Esophagus muscularis mucosa (tissue), 4 donors: Measurements from ENCODE around the gene HAPLN1. TPM values are rescaled to one million over a fixed set of nuclear protein-coding genes. Genes with fewer than 3 reads are reported as not detected.

Source experiments
- DNase-seq: peaks from one replicate; pipeline ENCODE4 v3.0.0-alpha.2; 2017; ENCODE audit errors: extremely low spot score
- H3K27ac ChIP-seq, 4 donors: fragments of 200-600 bp; sonication (generic); replicated peaks in 1 of 4; 1 replicate in 3 of 4; 2 replicates in 1 of 4; pipeline ENCODE4 v1.5.1; 2016 to 2019; ENCODE audit warnings: mild to moderate bottlenecking in 1 of 4
- H3K27me3 ChIP-seq, 4 donors: fragments of 200-600 bp; sonication (generic); one replicate each; pipeline versions ENCODE4 v1.5.1 to v1.6.0; 2016 to 2019
- H3K36me3 ChIP-seq, 4 donors: fragments of 200-600 bp; sonication (generic); one replicate each; pipeline ENCODE4 v1.5.1; 2016 to 2019
- H3K4me1 ChIP-seq, 4 donors: fragments of 200-600 bp; sonication (generic); one replicate each; pipeline ENCODE4 v1.5.1; 2016 to 2019
- H3K4me3 ChIP-seq, 4 donors: fragments of 200-600 bp; sonication (generic); 1 replicate in 2 of 4; 2 replicates in 2 of 4; pipeline ENCODE4 v1.5.1; 2016 to 2019; ENCODE audit warnings: mild to moderate bottlenecking in 4 of 4, moderate library complexity in 1 of 4
- H3K9me3 ChIP-seq, 4 donors: fragments of 200-600 bp; sonication (generic); 1 replicate in 3 of 4; 2 replicates in 1 of 4; pipeline ENCODE4 v1.5.1; 2016 to 2019
- CTCF ChIP-seq, 3 experiments: fragments of 200-600 bp in 2 of 3; fragments of 450-650 bp in 1 of 3; sonication (generic) in 2 of 3; IDR thresholded peaks; one replicate each; pipeline ENCODE4 v1.5.1; 2017 to 2019; ENCODE audit warnings: antibody characterized with exemption in 3 of 3, mild to moderate bottlenecking in 2 of 3, moderate library complexity in 1 of 3
- EP300 ChIP-seq: sonication (generic); formaldehyde crosslinking; IDR thresholded peaks from one replicate; pipeline ENCODE4 v1.6.1; 2017; ENCODE audit warnings: antibody characterized with exemption
- POLR2A ChIP-seq: fragments of 450-650 bp; IDR thresholded peaks from one replicate; pipeline ENCODE4 v1.6.1; 2017; ENCODE audit warnings: antibody characterized with exemption, moderate library complexity, mild to moderate bottlenecking, low read depth
- POLR2AphosphoS5 ChIP-seq, 2 donors: sonication (generic); formaldehyde crosslinking; IDR thresholded peaks; one replicate each; pipeline ENCODE4 v1.6.1; 2017; ENCODE audit warnings: antibody characterized with exemption in 2 of 2
- WGBS: methylation state at CpG from one replicate; pipeline ENCODE4 v1.1.5; 2018; 5-methylcytosine and 5-hydroxymethylcytosine counted together
- intact Hi-C: fragments of 100-400 bp; cut with DNase I; formaldehyde crosslinking; loops from one replicate; pipeline ENCODE4 v1.15.1; 2023
- small RNA-seq, 3 donors: library from RNA; depleted of rRNA; stranded (forward); fragments of <200 nt; gene quantifications; one replicate each; pipeline ENCODE3, GENCODE V24; 2016
- total RNA-seq, 4 donors: library from RNA; depleted of rRNA; stranded (reverse); fragments of >200 nt; gene quantifications; one replicate each; pipeline versions ENCODE4 v1.1.0 to v1.2.1, GENCODE V29; 2016

Gene HAPLN1
- total RNA-seq, 4 donors from 2014 or later: 0.34 to 2.0 (median 0.40) TPM

- Histone ChIP-seq H3K27me3 (no peaks in the 10 kb centered on the region), H3K4me1 (no peaks in the 10 kb centered on the region), H3K27ac (no peak overlapping the region), H3K36me3 (no peaks in the 10 kb centered on the region), H3K9me3 (peaks cover 0 to 17% (median 6%) of the 10 kb centered on the region in 4 donors), H3K4me3 (no peak overlapping the region)
- no peak for TF ChIP-seq EP300
- no peak for TF ChIP-seq POLR2A
- no peak for TF ChIP-seq CTCF (IDR thresholded peaks at IDR 0.05)
- no peak for TF ChIP-seq POLR2AphosphoS5 (IDR thresholded peaks at IDR 0.05)
- no peak for DNase-seq
- intact Hi-C loops: no loop called here
These were observed 105.8 kb downstream of the HAPLN1 start for GRCh38 chr5:83614841-83615240.

- H3K27me3 ChIP-seq: no peaks in the 10 kb centered on the region
- H3K4me3 ChIP-seq: no peak overlapping the region
- no peaks in the 10 kb centered on the region for H3K4me1 ChIP-seq
- no peak overlapping the region for H3K27ac ChIP-seq
- H3K9me3 ChIP-seq: no peaks in the 10 kb centered on the region
- DNase-seq: peak; percentile 37
- WGBS: 23% methylated on average over 3 of the region's 3 CpGs
- intact Hi-C loops: no loop called here
- no peaks in the 10 kb centered on the region for H3K36me3 ChIP-seq
- TF ChIP-seq POLR2AphosphoS5 (IDR thresholded peaks at IDR 0.05) (no peak), CTCF (IDR thresholded peaks at IDR 0.05) (peak in 1 of 3 experiments; percentile 32)
These were observed 112.5 kb downstream of the HAPLN1 start for GRCh38 chr5:83608122-83608521.

GRCh38 chr5:83595217-83595616 is 125.4 kb downstream of the HAPLN1 start:
- no peaks in the 10 kb centered on the region for H3K36me3 ChIP-seq
- H3K4me1 ChIP-seq: no peaks in the 10 kb centered on the region
- WGBS: 96% methylated on average over 3 of the region's 3 CpGs
- intact Hi-C loops: no loop called here
- H3K4me3 ChIP-seq: no peak overlapping the region
- no peaks in the 10 kb centered on the region for H3K9me3 ChIP-seq
- TF ChIP-seq POLR2A (no peak), POLR2AphosphoS5 (IDR thresholded peaks at IDR 0.05) (no peak), EP300 (no peak), CTCF (IDR thresholded peaks at IDR 0.05) (no peak)
- no peaks in the 10 kb centered on the region for H3K27me3 ChIP-seq
- no peak for DNase-seq
- H3K27ac ChIP-seq: no peak overlapping the region

GRCh38 chr5:83590966-83591365 is 129.7 kb downstream of the HAPLN1 start:
- Histone ChIP-seq H3K9me3 (no peaks in the 10 kb centered on the region), H3K27ac (no peak overlapping the region), H3K4me1 (no peaks in the 10 kb centered on the region), H3K4me3 (no peak overlapping the region), H3K36me3 (no peaks in the 10 kb centered on the region), H3K27me3 (no peaks in the 10 kb centered on the region)
- intact Hi-C loops: no loop called here
- no peak for DNase-seq
- TF ChIP-seq POLR2AphosphoS5 (IDR thresholded peaks at IDR 0.05) (no peak), POLR2A (no peak), EP300 (no peak), CTCF (IDR thresholded peaks at IDR 0.05) (no peak)
- 76% methylated on average over 4 of the region's 4 CpGs for WGBS

GRCh38 chr5:83589786-83590185 is 130.9 kb downstream of the HAPLN1 start:
- H3K4me1 ChIP-seq: no peaks in the 10 kb centered on the region
- H3K27ac ChIP-seq: no peak overlapping the region
- no peaks in the 10 kb centered on the region for H3K27me3 ChIP-seq
- intact Hi-C loops: no loop called here
- WGBS: 76% methylated on average over 1 of the region's 1 CpG
- no peak overlapping the region for H3K4me3 ChIP-seq
- DNase-seq: no peak
- H3K9me3 ChIP-seq: no peaks in the 10 kb centered on the region
- no peaks in the 10 kb centered on the region for H3K36me3 ChIP-seq
- TF ChIP-seq POLR2AphosphoS5 (IDR thresholded peaks at IDR 0.05): no peak
- TF ChIP-seq CTCF (IDR thresholded peaks at IDR 0.05): no peak

Small RNA genes lying within 50 kb of the gene (small RNA-seq; reads per million reads assigned to genes)
- gene RN7SKP295 (0 reads per million in 3 donors), gene RNU6-620P (0 reads per million in 3 donors)

Other genes with a start within 250 kb of the HAPLN1 start
- 100 to 1,000 TPM in 1 of 4 donors, 10 to 100 TPM in 3; 66.9 to 117 (median 71.6) TPM for gene VCAN, start 249.1 kb downstream of the HAPLN1 start, total RNA-seq